ENCODE data around the gene NPAS3. TPM values are rescaled to one million over a fixed set of nuclear protein-coding genes. Genes with fewer than 3 reads are reported as not detected.

Gene NPAS3
- total and polyA plus RNA-seq, 2 of the 13 experiments (the other 11 are each of a cell fraction or from before 2014, with no cell fraction given) = not detected

GRCh38 chr14:33671556-33671955, 732.9 kb downstream of the NPAS3 start (continued):
- TF ChIP-seq SOX13 (IDR thresholded peaks at IDR 0.05) (no peak), SOX13 (CRISPR knock-in tag; conservative IDR thresholded peaks at IDR 0.05 in 1 of 2, IDR thresholded peaks at IDR 0.05 in 1 of 2) (no peak), PAX8 (CRISPR knock-in tag; IDR thresholded peaks at IDR 0.05; ENCODE audit: borderline replicate concordance) (no peak), UBTF (CRISPR knock-in tag; IDR thresholded peaks at IDR 0.05) (no peak), ZNF512 (CRISPR knock-in tag; IDR thresholded peaks at IDR 0.05) (no peak), SMAD3 (CRISPR knock-in tag; IDR thresholded peaks at IDR 0.05) (no peak), RFX5 (IDR thresholded peaks at IDR 0.05; ENCODE audit: low read depth, low read length) (no peak)

GRCh38 chr14:33674927-33675326, 736.2 kb downstream of the NPAS3 start:
- 43% methylated on average over 5 of the region's 5 CpGs for WGBS (ENCODE audit: low lambda C conversion rate)

More at GRCh38 chr14:33674927-33675326, 736.2 kb downstream of the NPAS3 start:
- ChIA-PET CTCF (ENCODE audit: low intra/inter-chr PET ratio, low total read pairs) (no interaction called here), POLR2A (no interaction called here)
- Histone ChIP-seq H3K36me3 (replicated peaks in 1 of 2; ENCODE audit: control insufficient read depth in 1 of 2, insufficient read depth in 2 of 2, low read length in 2 of 2) (no peaks in the 10 kb centered on the region), H3K27ac (ENCODE audit: extremely low read length, insufficient read depth, low read length) (no peak overlapping the region), H3K4me2 (ENCODE audit: low read depth, low read length) (no peak overlapping the region), H3K9me3 (ENCODE audit: low read length) (no peaks in the 10 kb centered on the region), H3K4me3 (replicated peaks in 1 of 3; ENCODE audit: insufficient read depth in 1 of 3, low read depth in 2 of 3, low read length in 3 of 3) (no peak overlapping the region), H3K9ac (ENCODE audit: insufficient read depth, low read depth, low read length) (no peak overlapping the region), H3K4me1 (ENCODE audit: insufficient read depth, low read length) (no peaks in the 10 kb centered on the region), H4K20me1 (ENCODE audit: insufficient read depth, low read length) (no peaks in the 10 kb centered on the region), H3K79me2 (ENCODE audit: insufficient read depth, low read length) (no peaks in the 10 kb centered on the region), H3K27me3 (ENCODE audit: control insufficient read depth in 1 of 2, insufficient read depth in 2 of 2, low read length in 2 of 2) (no peaks in the 10 kb centered on the region), H2AFZ (ENCODE audit: low read length) (no peak overlapping the region)
- no TSS peak for BruUV-seq (replicated peaks)
- peak; percentile 77 for TF ChIP-seq CREB1 (IDR thresholded peaks at IDR 0.05)
- no peak for TF ChIP-seq CREB1 (CRISPR knock-in tag; IDR thresholded peaks at IDR 0.05)
- TF ChIP-seq MBD4 (IDR thresholded peaks at IDR 0.05; ENCODE audit: borderline replicate concordance, low read length) = no peak
- FAIRE-seq = no peak
- intact Hi-C loops (cut with micrococcal nuclease; ENCODE audit: unreplicated experiment) = no loop called here
- no peak for DNase-seq (ENCODE audit: low spot score)
- in situ Hi-C loops (cut with HindIII; ENCODE audit: extremely low pct_ligation_motif_present, low pct_unique_long_range_greater_than_20kb) = no loop called here
- ATAC-seq = no peak

Measured in HepG2 (cell line).